Neural cell (in vitro differentiated cells): ENCODE data around the gene SPARC. TPM values are rescaled to one million over a fixed set of nuclear protein-coding genes. Genes with fewer than 3 reads are reported as not detected.

Experiments
- H2AFZ ChIP-seq: fragments of 200-600, 300-800 bp; sonication (generic), shearing (Covaris generic); 2 replicates; pipeline ENCODE4 v1.6.0; 2014; ENCODE audit warnings: low read depth, mild to moderate bottlenecking, antibody characterized with exemption, low read length, moderate library complexity
- H3F3A ChIP-seq: fragments of 200-600 bp; shearing (Covaris generic); 2 replicates; pipeline ENCODE4 v1.6.1; 2016; ENCODE audit warnings: mild to moderate bottlenecking, moderate library complexity, mixed read lengths, antibody characterized with exemption, low read length; ENCODE audit not compliant: insufficient read depth, poor library complexity, severe bottlenecking
- H3K27ac ChIP-seq: fragments of 200-600, 300-800 bp; sonication (generic), shearing (Covaris generic); 2 replicates; pipeline ENCODE4 v1.5.1; 2014; ENCODE audit warnings: mild to moderate bottlenecking, low read length, moderate library complexity
- H3K27me3 ChIP-seq: fragments of 300-800, 200-600 bp; sonication (generic), shearing (Covaris generic); 2 replicates; pipeline ENCODE4 v1.6.0; 2014; ENCODE audit warnings: mild to moderate bottlenecking, low read depth, low read length, moderate library complexity; ENCODE audit not compliant: insufficient read depth
- H3K36me3 ChIP-seq: fragments of 300-800, 200-600 bp; sonication (generic), shearing (Covaris generic); 2 replicates; pipeline ENCODE4 v1.5.1; 2014; ENCODE audit warnings: mild to moderate bottlenecking, antibody characterized with exemption, low read length, moderate library complexity; ENCODE audit not compliant: insufficient read depth
- H3K4me2 ChIP-seq: fragments of 300-800, 200-600 bp; sonication (generic), shearing (Covaris generic); 2 replicates; pipeline ENCODE4 v1.6.0; 2014; ENCODE audit warnings: mild to moderate bottlenecking, low read length
- H3K4me3 ChIP-seq: fragments of 300-800, 200-600 bp; sonication (generic), shearing (Covaris generic); 2 replicates; pipeline ENCODE4 v1.5.1; 2014; ENCODE audit warnings: mild to moderate bottlenecking, low read length, moderate library complexity
- H3K79me2 ChIP-seq: fragments of 200-600 bp; shearing (Covaris generic); replicated peaks from 2 replicates; pipeline ENCODE4 v1.6.0; 2014; ENCODE audit warnings: mild to moderate bottlenecking, low read length, moderate library complexity; ENCODE audit not compliant: insufficient read depth
- H3K9ac ChIP-seq: fragments of 300-800, 200-600 bp; sonication (generic), shearing (Covaris generic); 2 replicates; pipeline ENCODE4 v1.6.1; 2016; ENCODE audit warnings: mild to moderate bottlenecking, low read length, mixed read lengths
- H3K9me2 ChIP-seq: fragments of 200-600 bp; shearing (Covaris generic); 2 replicates; pipeline ENCODE4 v1.6.1; 2016; ENCODE audit warnings: mild to moderate bottlenecking, low read length, mixed read lengths; ENCODE audit not compliant: insufficient read depth
- H3K9me3 ChIP-seq: fragments of 200-600, 300-800 bp; sonication (generic), shearing (Covaris generic); 2 replicates; pipeline ENCODE4 v1.6.1; 2016; ENCODE audit warnings: mild to moderate bottlenecking, mixed run types, low read length, moderate library complexity, mixed read lengths
- H4K20me1 ChIP-seq: fragments of 200-600 bp; shearing (Covaris generic); 2 replicates; pipeline ENCODE4 v1.6.1; 2016; ENCODE audit warnings: mild to moderate bottlenecking, mixed run types; ENCODE audit not compliant: insufficient read depth
- EP300 ChIP-seq: fragments of 450-650 bp; conservative IDR thresholded peaks from 2 replicates; pipeline ENCODE4 v1.6.1; 2014; ENCODE audit warnings: antibody characterized with exemption, mild to moderate bottlenecking, moderate library complexity; ENCODE audit not compliant: poor library complexity, severe bottlenecking
- EZH2 ChIP-seq: fragments of 200-600, 300-800 bp; shearing (Covaris generic), sonication (generic); IDR thresholded peaks from 2 replicates; pipeline ENCODE4 v1.6.1; 2014; ENCODE audit warnings: antibody characterized with exemption, low read length, borderline replicate concordance, mild to moderate bottlenecking; ENCODE audit not compliant: insufficient read depth, poor library complexity, severe bottlenecking
- MXI1 ChIP-seq: fragments of 450-650 bp; conservative IDR thresholded peaks from 2 replicates; pipeline ENCODE4 v1.6.1; 2014; ENCODE audit warnings: antibody characterized with exemption, mild to moderate bottlenecking; ENCODE audit not compliant: poor library complexity, severe bottlenecking
- POLR2AphosphoS5 ChIP-seq: IDR thresholded peaks from 2 replicates; pipeline ENCODE4 v1.6.1; 2012
- RAD21 ChIP-seq: fragments of 450-650 bp; conservative IDR thresholded peaks from 2 replicates; pipeline ENCODE4 v1.6.1; 2014; ENCODE audit warnings: antibody characterized with exemption, mild to moderate bottlenecking, moderate library complexity
- REST ChIP-seq: IDR thresholded peaks from 2 replicates; pipeline ENCODE4 v1.6.1; 2012; ENCODE audit warnings: borderline replicate concordance
- SMC3 ChIP-seq: fragments of 450-650 bp; conservative IDR thresholded peaks from 2 replicates; pipeline ENCODE4 v1.6.1; 2014; ENCODE audit warnings: antibody characterized with exemption, mild to moderate bottlenecking, moderate library complexity; ENCODE audit not compliant: poor library complexity
- TAF1 ChIP-seq: IDR thresholded peaks from 2 replicates; pipeline ENCODE4 v1.6.1; 2012; ENCODE audit warnings: low read depth
- polyA plus RNA-seq: library from polyadenylated mRNA; depleted of rRNA; stranded (reverse); fragments of >200 nt; gene quantifications from 2 replicates; pipeline ENCODE4 v1.2.3, GENCODE V29; 2014
- TF ChIP-seq, protein P1 (sequence below): fragments of 450-650 bp; IDR thresholded peaks from 2 replicates; pipeline ENCODE4 v1.5.1; 2014; ENCODE audit warnings: antibody characterized with exemption, mild to moderate bottlenecking, moderate library complexity; ENCODE audit not compliant: poor library complexity, severe bottlenecking

Gene SPARC
- polyA plus RNA-seq, 1 donor from 2014 or later, result 15.3 TPM

DNA sequence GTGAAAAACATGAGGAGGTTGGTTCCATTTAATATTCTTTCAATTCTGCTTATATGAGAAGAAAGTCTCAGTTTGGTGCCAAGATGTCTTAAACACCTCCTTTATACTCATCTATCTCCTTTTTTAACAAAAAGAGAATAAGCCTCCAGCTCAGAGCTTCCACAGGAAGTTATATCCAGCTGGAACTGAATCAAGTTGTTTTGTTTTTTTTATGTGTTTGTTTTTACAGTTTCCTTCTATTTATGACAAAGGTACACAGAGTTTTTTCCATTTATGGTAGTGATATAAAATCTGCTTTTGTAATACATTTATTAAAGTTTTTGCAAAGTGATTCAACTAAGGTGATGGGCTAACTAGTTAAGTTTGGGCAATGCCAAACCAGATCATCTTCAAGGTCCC, 10.4 kb downstream of the SPARC start:
- no peak overlapping the region for H3K27ac ChIP-seq
- no peaks in the 10 kb centered on the region for H3K36me3 ChIP-seq
- H3K9me3 ChIP-seq, result no peaks in the 10 kb centered on the region
- no peak overlapping the region for H3K9ac ChIP-seq
- TF ChIP-seq RAD21 (no peak), SMC3 (no peak), EZH2 (no peak), MXI1 (no peak), REST (no peak), TAF1 (no peak)
- TF ChIP-seq, protein P1, sequence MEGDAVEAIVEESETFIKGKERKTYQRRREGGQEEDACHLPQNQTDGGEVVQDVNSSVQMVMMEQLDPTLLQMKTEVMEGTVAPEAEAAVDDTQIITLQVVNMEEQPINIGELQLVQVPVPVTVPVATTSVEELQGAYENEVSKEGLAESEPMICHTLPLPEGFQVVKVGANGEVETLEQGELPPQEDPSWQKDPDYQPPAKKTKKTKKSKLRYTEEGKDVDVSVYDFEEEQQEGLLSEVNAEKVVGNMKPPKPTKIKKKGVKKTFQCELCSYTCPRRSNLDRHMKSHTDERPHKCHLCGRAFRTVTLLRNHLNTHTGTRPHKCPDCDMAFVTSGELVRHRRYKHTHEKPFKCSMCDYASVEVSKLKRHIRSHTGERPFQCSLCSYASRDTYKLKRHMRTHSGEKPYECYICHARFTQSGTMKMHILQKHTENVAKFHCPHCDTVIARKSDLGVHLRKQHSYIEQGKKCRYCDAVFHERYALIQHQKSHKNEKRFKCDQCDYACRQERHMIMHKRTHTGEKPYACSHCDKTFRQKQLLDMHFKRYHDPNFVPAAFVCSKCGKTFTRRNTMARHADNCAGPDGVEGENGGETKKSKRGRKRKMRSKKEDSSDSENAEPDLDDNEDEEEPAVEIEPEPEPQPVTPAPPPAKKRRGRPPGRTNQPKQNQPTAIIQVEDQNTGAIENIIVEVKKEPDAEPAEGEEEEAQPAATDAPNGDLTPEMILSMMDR, result no peak
- no peak overlapping the region for H3K4me2 ChIP-seq
- no peaks in the 10 kb centered on the region for H4K20me1 ChIP-seq
- no peak overlapping the region for H2AFZ ChIP-seq
- no peaks in the 10 kb centered on the region for H3K9me2 ChIP-seq
- no peaks in the 10 kb centered on the region for H3K79me2 ChIP-seq
- no peaks in the 10 kb centered on the region for H3K27me3 ChIP-seq
- no peaks in the 10 kb centered on the region for H3F3A ChIP-seq
- no peak overlapping the region for H3K4me3 ChIP-seq

GRCh38 chr5:151675611-151676313, 11.0 kb downstream of the SPARC start:
- no peaks in the 10 kb centered on the region for H3K36me3 ChIP-seq
- no peak overlapping the region for H3K9ac ChIP-seq
- no peaks in the 10 kb centered on the region for H3K9me3 ChIP-seq
- H3K27me3 ChIP-seq, result no peaks in the 10 kb centered on the region
- TF ChIP-seq RAD21 (no peak), EP300 (no peak), SMC3 (no peak), REST (no peak), TAF1 (no peak), MXI1 (no peak), EZH2 (no peak), POLR2AphosphoS5 (no peak)
- TF ChIP-seq, protein P1, result no peak
- H3K4me3 ChIP-seq, result no peak overlapping the region
- no peaks in the 10 kb centered on the region for H3F3A ChIP-seq
- no peaks in the 10 kb centered on the region for H3K79me2 ChIP-seq
- H4K20me1 ChIP-seq, result no peaks in the 10 kb centered on the region
- H2AFZ ChIP-seq, result no peak overlapping the region
- no peaks in the 10 kb centered on the region for H3K9me2 ChIP-seq
- no peak overlapping the region for H3K27ac ChIP-seq
- H3K4me2 ChIP-seq, result no peak overlapping the region
